Esophagus (tissue), 2 donors: ENCODE measurements around the gene ST8SIA3. TPM values are rescaled to one million over a fixed set of nuclear protein-coding genes. Genes with fewer than 3 reads are reported as not detected.
"Not testable (repeated sequence)": the region's sequence is repeated elsewhere in the genome, so short reads cannot be mapped to it uniquely, and the experiment has no call there.

ENCODE experiments used
- H3K27ac ChIP-seq, 2 donors: one replicate each; pipeline ENCODE4 v1.5.1; 2013; ENCODE audit warnings: low read depth in 2 of 2, mild to moderate bottlenecking in 2 of 2, inconsistent platforms in 1 of 2, low read length in 1 of 2, moderate library complexity in 1 of 2
- H3K27me3 ChIP-seq, 2 donors: one replicate each; pipeline ENCODE4 v1.6.1; 2013; ENCODE audit warnings: low read length in 2 of 2, control low read depth in 1 of 2, mild to moderate bottlenecking in 1 of 2; ENCODE audit not compliant: insufficient read depth in 2 of 2, control insufficient read depth in 1 of 2
- H3K36me3 ChIP-seq, 2 donors: one replicate each; pipeline ENCODE4 v1.6.1; 2013; ENCODE audit warnings: low read length in 1 of 2; ENCODE audit not compliant: control insufficient read depth in 2 of 2, insufficient read depth in 2 of 2
- H3K4me1 ChIP-seq, 2 donors: one replicate each; pipeline ENCODE4 v1.6.1; 2013; ENCODE audit warnings: low read length in 1 of 2; ENCODE audit not compliant: control insufficient read depth in 2 of 2, insufficient read depth in 2 of 2
- H3K4me3 ChIP-seq, 2 donors: one replicate each; pipeline ENCODE4 v1.5.1; 2013; ENCODE audit warnings: low read length in 2 of 2, mild to moderate bottlenecking in 2 of 2, low read depth in 1 of 2, moderate library complexity in 1 of 2
- H3K9me3 ChIP-seq, 2 donors: one replicate each; pipeline ENCODE4 v1.6.1; 2013; ENCODE audit warnings: mild to moderate bottlenecking in 2 of 2, low read depth in 1 of 2, low read length in 1 of 2, moderate library complexity in 1 of 2; ENCODE audit not compliant: control insufficient read depth in 2 of 2, insufficient read depth in 1 of 2
- WGBS, 2 donors: extraction: QIAGEN DNeasy Blood & Tissue Kit; methylation state at CpG; one replicate each; pipeline ENCODE4 v1.1.7; 2013; 5-methylcytosine and 5-hydroxymethylcytosine counted together
- polyA plus RNA-seq, 2 donors: library from polyadenylated mRNA; stranded (reverse); fragments of 200-250 nt; gene quantifications; one replicate each; pipeline ENCODE4 v1.2.3, GENCODE V29; 2013
- donor health status: healthy with polysubstance abuse.
- donor health status: Bipolar disorder and iron deficiency.

The ST8SIA3 gene
- polyA plus RNA-seq, 2 donors, result not detected

GRCh38 chr18:57359433-57359832 lies 7.1 kb downstream of the ST8SIA3 start:
- H3K4me1 ChIP-seq, result no peaks in the 10 kb centered on the region
- WGBS, 2 donors, result 43% methylated on average over 4 of the region's 4 CpGs

GRCh38 chr18:57362714-57363113 lies 10.4 kb downstream of the ST8SIA3 start:
- H3K27me3 ChIP-seq, result peaks cover 0 to 2% of the 10 kb centered on the region in 2 donors
- H3K36me3 ChIP-seq, result no peaks in the 10 kb centered on the region
- H3K27ac ChIP-seq, result no peak overlapping the region
- H3K4me1 ChIP-seq, result no peaks in the 10 kb centered on the region
- no peak overlapping the region for H3K4me3 ChIP-seq
- H3K9me3 ChIP-seq, result no peaks in the 10 kb centered on the region

More at GRCh38 chr18:57359433-57359832, 7.1 kb downstream of the ST8SIA3 start:
- H3K36me3 ChIP-seq, result no peaks in the 10 kb centered on the region
- no peaks in the 10 kb centered on the region for H3K9me3 ChIP-seq
- H3K27me3 ChIP-seq, result peaks cover 0 to 4% of the 10 kb centered on the region in 2 donors
- no peak overlapping the region for H3K27ac ChIP-seq
- no peak overlapping the region for H3K4me3 ChIP-seq

DNA sequence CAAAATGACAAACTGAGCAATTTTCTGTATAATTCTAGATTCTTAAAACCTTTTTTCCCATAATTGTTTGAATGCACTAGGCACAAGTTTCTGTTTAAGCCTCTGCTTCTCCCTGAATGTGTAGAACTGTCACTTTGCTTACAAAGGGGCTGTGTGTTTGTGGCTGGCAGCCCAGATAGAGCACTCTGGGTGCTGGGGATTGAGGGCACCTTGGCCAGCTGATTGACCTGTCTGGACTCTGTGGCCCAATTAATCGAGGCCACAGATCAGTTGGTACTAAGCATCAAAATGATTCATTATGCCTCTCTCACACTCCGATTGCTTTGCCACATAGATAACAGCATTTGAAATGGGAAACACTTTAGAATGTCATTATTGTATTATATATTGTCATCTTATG lies 12.1 kb downstream of the ST8SIA3 start:
- Histone ChIP-seq H3K9me3 (no peaks in the 10 kb centered on the region), H3K4me1 (no peaks in the 10 kb centered on the region), H3K4me3 (no peak overlapping the region), H3K27ac (no peak overlapping the region), H3K27me3 (no peaks in the 10 kb centered on the region), H3K36me3 (no peaks in the 10 kb centered on the region)
- WGBS, 2 donors, result 68 to 82% methylated on average over 2 of the region's 2 CpGs

DNA sequence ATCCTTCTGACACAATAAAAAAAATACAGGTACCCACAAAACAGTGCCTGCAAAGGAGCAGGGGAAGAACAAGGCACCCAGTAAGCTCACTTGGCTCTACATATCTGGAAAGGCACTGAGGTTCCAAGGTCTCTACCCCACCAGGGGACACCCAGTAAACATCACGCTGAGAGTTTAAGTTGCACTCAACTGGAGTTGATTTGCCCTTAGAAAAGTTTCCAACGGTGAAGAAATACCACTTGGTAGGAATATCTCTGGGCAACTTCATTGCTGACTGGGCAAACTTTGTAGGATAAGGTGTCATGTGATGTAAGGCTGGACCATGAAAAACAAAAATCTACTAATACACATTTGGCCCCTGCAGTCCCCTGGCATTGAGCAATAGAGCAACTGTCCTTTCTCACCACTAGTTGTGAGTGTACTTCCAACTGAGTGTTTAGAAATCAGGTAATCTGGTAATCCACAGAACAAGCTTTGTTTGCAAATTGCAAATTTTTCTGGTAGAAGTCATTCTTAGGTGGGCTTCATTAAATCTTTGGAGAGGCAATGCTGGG lies 14.2 kb downstream of the ST8SIA3 start:
- Histone ChIP-seq H3K4me1 (no peaks in the 10 kb centered on the region), H3K4me3 (no peak overlapping the region), H3K27me3 (no peaks in the 10 kb centered on the region), H3K27ac (no peak overlapping the region), H3K9me3 (no peaks in the 10 kb centered on the region), H3K36me3 (no peaks in the 10 kb centered on the region)
- WGBS, 2 donors, result 67 to 75% methylated on average over 2 of the region's 2 CpGs

GRCh38 chr18:57372444-57372843 lies 20.1 kb downstream of the ST8SIA3 start:
- Histone ChIP-seq H3K27me3 (no peaks in the 10 kb centered on the region), H3K9me3 (no peaks in the 10 kb centered on the region), H3K4me1 (no peaks in the 10 kb centered on the region), H3K4me3 (no peak overlapping the region), H3K36me3 (no peaks in the 10 kb centered on the region), H3K27ac (no peak overlapping the region)
- WGBS, 2 donors, result 89 to 92% methylated on average over 9 of the region's 9 CpGs

GRCh38 chr18:57373017-57373416 lies 20.7 kb downstream of the ST8SIA3 start:
- Histone ChIP-seq H3K27me3 (no peaks in the 10 kb centered on the region), H3K27ac (no peak overlapping the region), H3K4me1 (no peaks in the 10 kb centered on the region), H3K9me3 (no peaks in the 10 kb centered on the region), H3K4me3 (no peak overlapping the region), H3K36me3 (no peaks in the 10 kb centered on the region)
- 90 to 93% methylated on average over 4 of the region's 4 CpGs for WGBS, 2 donors

- 74 to 84% methylated on average over 2 of the region's 2 CpGs for WGBS, 2 donors
- Histone ChIP-seq H3K27ac (no peak overlapping the region), H3K9me3 (no peaks in the 10 kb centered on the region)
Measured at GRCh38 chr18:57376503-57376902, 24.1 kb downstream of the ST8SIA3 start.

DNA sequence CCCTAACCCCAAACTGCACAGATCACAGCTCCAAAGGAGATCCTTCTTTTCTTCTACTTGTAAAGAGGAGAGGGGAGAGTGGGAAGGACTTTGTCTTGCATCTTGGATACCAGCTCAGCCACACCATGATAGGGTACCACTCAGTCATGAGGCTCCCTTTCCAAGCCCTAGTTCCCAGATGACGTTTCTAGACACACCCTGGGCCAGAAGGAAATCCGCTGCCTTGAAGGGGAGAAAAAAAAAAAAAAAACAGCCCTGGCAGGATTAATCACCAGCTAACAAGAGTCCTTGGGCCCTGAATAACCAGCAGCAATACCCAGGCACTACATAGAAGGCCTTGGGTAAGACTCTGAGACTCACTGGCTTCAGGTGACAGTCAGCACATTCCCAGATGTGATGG lies 36.9 kb downstream of the ST8SIA3 start:
- Histone ChIP-seq H3K9me3 (no peaks in the 10 kb centered on the region), H3K36me3 (no peaks in the 10 kb centered on the region), H3K27ac (no peak overlapping the region), H3K4me3 (no peak overlapping the region), H3K27me3 (no peaks in the 10 kb centered on the region), H3K4me1 (no peaks in the 10 kb centered on the region)
- WGBS, 2 donors, result 38 to 39% methylated on average over 2 of the region's 2 CpGs

More at GRCh38 chr18:57376503-57376902, 24.1 kb downstream of the ST8SIA3 start:
- no peaks in the 10 kb centered on the region for H3K36me3 ChIP-seq
- peaks cover 0 to 2% of the 10 kb centered on the region in 2 donors for H3K27me3 ChIP-seq
- H3K4me1 ChIP-seq, result no peaks in the 10 kb centered on the region
- H3K4me3 ChIP-seq, result no peak overlapping the region

- Histone ChIP-seq H3K36me3 (no peaks in the 10 kb centered on the region), H3K27ac (no peak overlapping the region), H3K4me1 (no peaks in the 10 kb centered on the region), H3K4me3 (no peak overlapping the region), H3K9me3 (peaks cover 0 to 2% of the 10 kb centered on the region in 2 donors), H3K27me3 (no peaks in the 10 kb centered on the region)
- WGBS, 2 donors, result 49 to 53% methylated on average over 3 of the region's 3 CpGs
Measured at GRCh38 chr18:57390044-57390443, 37.7 kb downstream of the ST8SIA3 start.

DNA sequence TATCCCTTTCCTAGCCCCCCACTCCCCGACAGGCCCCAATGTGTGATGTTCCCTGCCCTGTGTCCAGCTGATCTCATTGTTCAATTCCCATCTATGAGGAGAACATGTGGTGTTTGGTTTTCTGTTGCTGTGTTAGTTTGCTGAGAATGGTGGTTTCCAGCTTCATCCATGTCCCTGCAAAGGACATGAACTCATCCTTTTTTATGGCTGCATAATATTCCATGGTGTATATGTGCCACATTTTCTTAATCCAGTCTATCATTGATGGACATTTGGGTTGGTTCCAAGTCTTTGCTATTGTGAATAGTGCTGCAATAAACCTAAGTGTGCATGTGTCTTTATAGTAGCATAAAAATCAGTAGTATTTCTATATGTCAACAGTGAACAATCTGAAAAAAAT lies 42.4 kb downstream of the ST8SIA3 start:
- H3K4me3 ChIP-seq, H3K36me3 ChIP-seq, H3K27me3 ChIP-seq, H3K27ac ChIP-seq, H3K4me1 ChIP-seq, H3K9me3 ChIP-seq: not testable (repeated sequence)
- 93 to 100% methylated on average over 1 of the region's 1 CpG for WGBS, 2 donors
